Spleen (tissue), 7 donors: ENCODE data around the gene NDNF.

Experiments
- POLR2A ChIP-seq, 3 donors: fragments of 450-650 bp; IDR thresholded peaks; one replicate each; pipeline ENCODE4 v1.5.1; 2017; ENCODE audit warnings: antibody characterized with exemption in 3 of 3, mild to moderate bottlenecking in 1 of 3
- POLR2AphosphoS5 ChIP-seq, 3 donors: sonication (generic); formaldehyde crosslinking; IDR thresholded peaks; one replicate each; pipeline ENCODE4 v1.5.1; 2017; ENCODE audit warnings: antibody characterized with exemption in 3 of 3
- TF ChIP-seq, protein P1 (sequence below), 11 experiments: fragments of 200-600 bp in 7 of 11; fragments of 450-650 bp in 4 of 11; sonication (generic) in 4 of 11; IDR thresholded peaks in 8 of 11; conservative IDR thresholded peaks in 3 of 11; 1 replicate in 7 of 11; 2 replicates in 4 of 11; pipeline versions ENCODE4 v1.4.0 to v1.8.0; 2016 to 2021; ENCODE audit warnings: antibody characterized with exemption in 11 of 11, inconsistent platforms in 4 of 11, mild to moderate bottlenecking in 1 of 11
- donor health status: DM: no; HTN: no; CAD: no; lungs with moderate emphysema.
- donor health status: DM: no; HTN: no; CAD: no.
- donor health status: DM: no; HTN: no; CAD: no.

DNA sequence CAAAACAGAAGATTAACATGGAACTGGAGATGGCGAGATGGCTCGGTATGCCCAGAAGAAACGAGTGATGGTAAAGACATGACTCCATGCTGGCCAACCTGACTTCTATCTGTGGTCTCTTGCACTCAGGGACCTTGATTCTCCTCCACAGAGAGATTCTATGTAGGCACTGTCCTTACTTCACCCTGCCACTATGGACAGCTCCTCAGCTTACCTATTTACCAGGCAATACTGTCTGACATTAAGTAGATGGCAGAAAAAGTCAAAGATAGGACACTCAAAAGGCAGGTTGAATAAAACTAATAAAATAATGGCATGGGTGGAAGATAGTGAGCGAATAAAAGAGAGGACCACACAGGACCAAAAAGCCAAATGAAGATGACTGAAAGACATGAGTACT lies 35.2 kb upstream of the NDNF start:
- TF ChIP-seq, protein P1, sequence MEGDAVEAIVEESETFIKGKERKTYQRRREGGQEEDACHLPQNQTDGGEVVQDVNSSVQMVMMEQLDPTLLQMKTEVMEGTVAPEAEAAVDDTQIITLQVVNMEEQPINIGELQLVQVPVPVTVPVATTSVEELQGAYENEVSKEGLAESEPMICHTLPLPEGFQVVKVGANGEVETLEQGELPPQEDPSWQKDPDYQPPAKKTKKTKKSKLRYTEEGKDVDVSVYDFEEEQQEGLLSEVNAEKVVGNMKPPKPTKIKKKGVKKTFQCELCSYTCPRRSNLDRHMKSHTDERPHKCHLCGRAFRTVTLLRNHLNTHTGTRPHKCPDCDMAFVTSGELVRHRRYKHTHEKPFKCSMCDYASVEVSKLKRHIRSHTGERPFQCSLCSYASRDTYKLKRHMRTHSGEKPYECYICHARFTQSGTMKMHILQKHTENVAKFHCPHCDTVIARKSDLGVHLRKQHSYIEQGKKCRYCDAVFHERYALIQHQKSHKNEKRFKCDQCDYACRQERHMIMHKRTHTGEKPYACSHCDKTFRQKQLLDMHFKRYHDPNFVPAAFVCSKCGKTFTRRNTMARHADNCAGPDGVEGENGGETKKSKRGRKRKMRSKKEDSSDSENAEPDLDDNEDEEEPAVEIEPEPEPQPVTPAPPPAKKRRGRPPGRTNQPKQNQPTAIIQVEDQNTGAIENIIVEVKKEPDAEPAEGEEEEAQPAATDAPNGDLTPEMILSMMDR (IDR thresholded peaks at IDR 0.05 in 8 of 11, conservative IDR thresholded peaks at IDR 0.05 in 3 of 11), result no peak
- TF ChIP-seq POLR2AphosphoS5 (IDR thresholded peaks at IDR 0.05), result no peak
- no peak for TF ChIP-seq POLR2A (IDR thresholded peaks at IDR 0.05)
